T-helper 2 cell treated with Interferon-gamma antibody and Interleukin-4, amounts not matched to agents 5 μg/mL and 100 μg/mL, for 36 hours (primary cell): ENCODE data around the gene NKX6-2.
"Not testable (repeated sequence)": the region's sequence is repeated elsewhere in the genome, so short reads cannot be mapped to it uniquely, and the experiment has no call there.

Source experiments
- DNase-seq: peaks from one replicate; pipeline ENCODE4 v3.0.0; 2021; ENCODE audit warnings: low spot score
- H3K27ac Mint-ChIP-seq: one replicate; pipeline ENCODE4 v1.8.0; 2021; ENCODE audit warnings: mild to moderate bottlenecking, mixed read lengths
- H3K27me3 Mint-ChIP-seq: one replicate; pipeline ENCODE4 v1.8.0; 2021; ENCODE audit warnings: low read depth, mixed read lengths
- H3K36me3 Mint-ChIP-seq: one replicate; pipeline ENCODE4 v1.8.0; 2021; ENCODE audit warnings: low read depth, mixed read lengths
- H3K4me1 Mint-ChIP-seq: one replicate; pipeline ENCODE4 v1.8.0; 2021; ENCODE audit warnings: low read depth, mixed read lengths
- H3K4me3 Mint-ChIP-seq: one replicate; pipeline ENCODE4 v1.8.0; 2022; ENCODE audit warnings: mild to moderate bottlenecking, moderate library complexity, mixed read lengths
- H3K9me3 Mint-ChIP-seq: one replicate; pipeline ENCODE4 v1.8.0; 2021; ENCODE audit warnings: mixed read lengths

NKX6-2 gene

DNA sequence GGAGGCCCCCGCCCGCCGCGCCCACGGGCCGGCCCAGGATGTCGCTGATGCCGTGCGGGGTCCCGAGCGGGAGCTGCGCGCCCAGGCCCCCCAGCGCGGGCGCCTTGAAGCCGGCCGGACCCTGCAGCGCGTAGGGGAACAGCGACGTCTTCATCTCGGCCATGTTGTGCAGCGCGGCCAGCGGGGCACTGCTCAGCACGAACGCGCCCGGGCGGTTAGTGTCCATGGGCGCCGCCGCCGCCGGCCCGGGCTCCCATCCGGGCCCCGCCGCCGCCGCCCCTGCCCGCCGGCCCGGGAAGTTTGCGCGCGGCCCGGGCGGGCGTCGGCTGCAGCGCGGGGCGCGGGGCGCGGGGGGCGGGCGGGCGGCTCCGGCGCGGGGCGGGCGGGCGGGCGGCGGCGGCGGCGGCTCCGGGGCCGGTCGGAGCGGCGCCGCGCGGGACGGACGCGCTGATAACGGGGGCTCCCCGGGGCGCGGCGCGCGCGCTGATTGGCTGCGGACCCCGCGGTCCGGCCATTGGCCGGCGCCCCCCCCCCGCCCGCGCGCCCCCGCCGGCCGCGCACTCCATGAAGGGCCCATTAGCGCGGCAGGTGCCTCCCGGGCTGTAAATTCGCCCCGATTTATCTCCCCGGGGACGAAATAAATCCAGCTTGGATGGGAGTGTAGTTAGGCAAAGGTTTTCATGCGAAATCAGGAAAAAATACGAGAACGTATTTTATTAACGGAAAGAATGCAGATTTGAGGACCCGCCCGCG lies at the start of gene NKX6-2:
Gene NKX6-2 (minus strand): TSS at position 425 of the 753 bp plus-strand sequence. CDS start 199 bp downstream, at position 226.
- H3K27ac Mint-ChIP-seq: no peak within 1 kb of the TSS
- H3K36me3 Mint-ChIP-seq: peaks cover 7% of the 10 kb centered on the region
- H3K4me3 Mint-ChIP-seq: no peak within 1 kb of the TSS
- no peak for DNase-seq
- H3K9me3 Mint-ChIP-seq: no peaks in the 10 kb centered on the region
- peaks cover 27% of the 10 kb centered on the region for H3K27me3 Mint-ChIP-seq
- no peaks in the 10 kb centered on the region for H3K4me1 Mint-ChIP-seq

DNA sequence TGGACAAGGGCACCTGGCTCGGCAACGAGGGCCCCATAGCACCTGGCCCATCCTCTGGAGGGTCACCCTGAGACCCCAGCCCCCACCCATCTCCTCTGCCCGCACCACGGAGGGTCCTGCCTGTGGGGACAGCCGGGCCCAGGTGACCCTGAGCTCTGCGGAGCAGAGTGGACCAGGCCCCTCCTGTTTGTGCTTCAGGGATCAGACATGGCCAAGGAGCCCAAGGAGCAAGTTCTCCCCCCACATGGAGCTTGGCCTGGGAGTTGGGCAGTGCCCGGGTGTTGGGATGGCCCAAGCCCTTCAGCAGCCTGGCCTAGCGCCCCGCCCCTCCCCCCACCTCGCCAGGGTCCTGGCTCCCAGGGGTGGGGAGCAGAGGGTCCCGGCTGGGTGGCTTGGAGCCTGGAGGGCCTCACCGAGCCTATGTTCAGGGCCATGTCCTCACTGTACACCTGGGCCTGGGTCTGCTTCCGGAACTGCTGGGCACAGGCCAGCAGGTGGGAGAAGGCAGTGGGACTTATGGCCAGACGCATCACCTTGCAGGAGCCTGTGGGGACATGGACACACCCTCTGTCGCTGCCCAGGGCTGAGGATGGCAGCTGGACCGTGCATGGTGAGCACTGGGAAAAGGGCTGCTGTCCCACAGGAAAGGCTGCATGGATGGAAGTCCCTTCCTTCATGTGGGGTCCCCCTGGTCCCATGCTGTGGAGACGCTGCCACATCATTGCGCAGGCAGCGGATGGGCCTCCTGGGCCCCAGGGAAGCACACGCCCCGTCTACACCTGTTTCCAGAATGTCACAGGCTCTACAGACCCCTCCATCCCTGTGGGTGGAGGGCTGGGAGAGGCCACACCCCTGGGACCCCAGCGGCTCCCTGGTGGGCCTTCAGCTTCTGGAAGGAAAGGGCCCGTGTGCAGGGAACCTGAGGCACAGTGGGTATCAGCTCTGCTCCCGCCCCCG lies 49.2 kb upstream of the NKX6-2 start:
- Mint-ChIP-seq H3K4me1 (no peaks in the 10 kb centered on the region), H3K27ac (no peak overlapping the region), H3K4me3 (no peak overlapping the region), H3K36me3 (no peaks in the 10 kb centered on the region), H3K27me3 (no peaks in the 10 kb centered on the region), H3K9me3 (no peaks in the 10 kb centered on the region)
- no peak for DNase-seq

DNA sequence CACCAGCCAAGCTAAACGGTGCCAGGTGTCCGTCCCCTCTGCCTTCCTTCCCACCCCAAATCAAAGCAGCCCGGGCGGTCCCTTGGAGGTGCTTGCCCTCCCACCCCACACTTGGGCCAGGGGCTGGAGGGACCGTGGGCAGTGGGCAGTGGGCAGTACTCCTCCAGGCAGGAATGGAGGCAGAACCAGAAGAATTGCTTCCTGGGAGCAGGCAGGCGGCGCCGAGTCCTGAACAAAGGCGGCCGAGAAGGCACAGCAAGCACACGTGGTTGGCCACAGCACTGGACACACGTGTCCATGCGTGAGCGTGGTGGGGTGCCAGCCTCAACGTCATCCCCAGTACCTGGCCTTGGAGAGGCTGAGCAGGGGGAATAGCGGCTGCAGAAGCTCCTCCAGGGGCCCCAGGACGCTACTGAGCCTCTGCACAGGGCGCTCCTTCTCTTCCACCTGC lies 48.4 kb upstream of the NKX6-2 start:
- no peaks in the 10 kb centered on the region for H3K4me1 Mint-ChIP-seq
- H3K9me3 Mint-ChIP-seq: no peaks in the 10 kb centered on the region
- H3K36me3 Mint-ChIP-seq: no peaks in the 10 kb centered on the region
- no peaks in the 10 kb centered on the region for H3K27me3 Mint-ChIP-seq
- no peak overlapping the region for H3K4me3 Mint-ChIP-seq
- no peak overlapping the region for H3K27ac Mint-ChIP-seq
- no peak for DNase-seq

DNA sequence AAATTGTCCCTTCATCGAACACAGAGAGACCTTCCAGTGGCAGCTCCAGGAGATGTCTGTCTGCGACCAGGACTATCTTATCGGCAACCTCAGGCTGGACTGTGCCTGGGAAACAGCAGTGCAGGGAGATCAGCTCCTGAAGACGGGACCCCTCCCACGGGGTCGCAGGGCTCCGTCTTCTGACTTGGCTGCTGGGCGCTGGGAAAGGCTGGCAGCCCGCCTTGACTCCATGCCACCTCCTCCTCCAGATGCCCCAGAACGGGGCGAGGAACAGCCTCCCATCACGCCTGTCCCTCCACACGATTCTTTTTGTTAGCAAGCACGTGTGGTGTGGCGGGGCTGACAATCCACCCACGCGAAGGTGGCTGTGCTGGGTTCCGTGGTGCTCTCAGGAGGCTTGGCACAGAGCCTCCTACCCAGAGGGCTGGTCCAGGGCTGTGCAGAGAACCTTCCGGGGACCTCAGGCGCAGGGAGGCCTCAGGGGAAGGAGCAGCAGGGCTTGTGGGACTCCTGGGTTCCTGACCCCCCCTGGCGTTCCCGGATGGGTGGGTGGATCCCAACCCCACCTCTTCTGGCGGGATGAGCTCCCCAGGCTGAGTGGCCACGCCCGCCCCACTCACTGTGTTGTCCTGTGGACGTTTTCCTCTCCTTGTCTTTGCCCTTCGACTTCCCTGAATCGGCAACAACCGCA lies 47.6 kb upstream of the NKX6-2 start:
- no peaks in the 10 kb centered on the region for H3K36me3 Mint-ChIP-seq
- no peaks in the 10 kb centered on the region for H3K4me1 Mint-ChIP-seq
- DNase-seq: no peak
- H3K27me3 Mint-ChIP-seq: no peaks in the 10 kb centered on the region
- H3K4me3 Mint-ChIP-seq: no peak overlapping the region
- H3K9me3 Mint-ChIP-seq: no peaks in the 10 kb centered on the region
- no peak overlapping the region for H3K27ac Mint-ChIP-seq

DNA sequence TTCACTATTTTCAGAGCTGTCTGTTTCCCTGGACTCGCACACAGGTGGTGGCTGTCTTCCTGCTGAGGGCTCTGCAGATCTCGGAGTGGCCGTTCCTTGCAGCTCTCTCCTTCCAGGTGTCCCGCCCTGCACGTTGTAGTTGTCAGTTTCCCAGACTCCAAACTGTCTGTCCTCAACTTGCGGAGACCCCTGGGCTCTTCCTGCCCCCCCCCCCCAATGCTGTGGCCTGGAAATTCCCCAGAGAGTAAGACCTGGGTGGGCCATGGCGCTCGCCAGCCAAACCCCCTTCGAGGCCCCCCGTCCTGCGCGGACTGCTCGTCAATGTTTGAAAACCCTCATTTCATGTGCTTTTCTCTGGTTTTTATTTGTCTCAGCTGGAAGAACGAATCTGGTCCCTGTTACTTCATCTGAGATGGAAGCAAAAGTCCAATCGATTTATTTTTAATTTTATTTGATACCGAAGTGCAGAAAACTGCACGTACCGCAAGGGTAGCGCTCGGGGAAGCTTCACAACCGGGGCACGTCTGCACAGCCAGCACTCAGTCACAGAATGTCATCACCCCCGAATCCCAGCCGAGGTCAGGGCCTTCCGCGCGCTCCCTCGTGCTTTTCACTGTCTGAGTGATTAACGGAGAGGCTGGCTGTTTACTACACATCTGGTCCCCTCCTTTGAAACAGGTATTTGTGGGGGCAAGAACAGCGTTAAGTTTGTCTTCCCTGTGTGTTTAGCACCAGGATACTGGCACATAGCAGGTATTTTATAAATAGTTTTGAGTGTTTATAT lies 46.4 kb upstream of the NKX6-2 start:
- Mint-ChIP-seq H3K4me1 (no peaks in the 10 kb centered on the region), H3K36me3 (peaks cover 2% of the 10 kb centered on the region), H3K27ac (no peak overlapping the region), H3K27me3 (no peaks in the 10 kb centered on the region), H3K4me3 (no peak overlapping the region), H3K9me3 (peaks cover 9% of the 10 kb centered on the region)
- no peak for DNase-seq

DNA sequence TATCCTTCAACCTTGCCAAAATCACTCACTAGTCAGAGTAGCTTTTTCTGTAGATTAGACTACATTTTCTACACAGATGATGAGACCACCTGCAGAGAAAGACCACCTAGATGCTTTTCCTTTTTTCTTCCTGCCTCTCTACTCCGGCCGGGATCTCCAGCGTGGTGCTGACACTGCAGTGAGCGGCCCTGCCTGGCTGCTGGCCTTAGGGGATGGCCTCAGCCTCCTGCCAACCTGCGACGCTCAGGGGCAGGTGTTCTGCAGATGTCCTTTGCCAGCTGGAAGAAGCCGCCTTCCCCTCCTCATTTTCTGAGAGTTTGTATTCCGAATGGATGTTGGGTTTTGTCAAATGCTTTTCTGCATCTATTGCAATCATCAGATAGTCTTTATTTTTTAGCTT lies 43.5 kb upstream of the NKX6-2 start:
- peaks cover 9% of the 10 kb centered on the region for H3K9me3 Mint-ChIP-seq
- no peaks in the 10 kb centered on the region for H3K27me3 Mint-ChIP-seq
- peaks cover 2% of the 10 kb centered on the region for H3K36me3 Mint-ChIP-seq
- DNase-seq: no peak
- H3K4me3 Mint-ChIP-seq: no peak overlapping the region
- H3K4me1 Mint-ChIP-seq: no peaks in the 10 kb centered on the region
- H3K27ac Mint-ChIP-seq: no peak overlapping the region

DNA sequence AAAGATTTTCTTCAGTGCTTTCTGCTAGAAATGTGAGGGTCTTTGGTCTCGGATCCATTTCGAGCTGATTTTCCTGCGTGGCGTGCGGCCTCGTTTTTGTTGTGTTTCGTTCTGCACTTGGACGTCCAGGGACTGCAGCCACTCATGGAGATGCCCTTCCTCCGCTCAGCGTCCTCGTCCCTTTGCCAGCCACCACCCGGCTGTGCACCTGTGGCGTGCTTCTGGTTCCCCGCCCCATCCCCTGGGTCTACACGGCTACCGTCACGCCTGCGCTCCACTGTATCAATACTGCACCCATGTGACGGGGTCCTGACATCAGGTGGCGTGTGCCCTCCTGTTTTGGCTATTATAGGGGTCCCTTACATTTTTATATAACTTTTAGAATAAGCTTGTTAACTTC lies 42.7 kb upstream of the NKX6-2 start:
- no peak overlapping the region for H3K4me3 Mint-ChIP-seq
- H3K4me1 Mint-ChIP-seq: no peaks in the 10 kb centered on the region
- H3K27ac Mint-ChIP-seq: no peak overlapping the region
- peaks cover 9% of the 10 kb centered on the region for H3K9me3 Mint-ChIP-seq
- no peak for DNase-seq
- H3K27me3 Mint-ChIP-seq: no peaks in the 10 kb centered on the region
- peaks cover 2% of the 10 kb centered on the region for H3K36me3 Mint-ChIP-seq

DNA sequence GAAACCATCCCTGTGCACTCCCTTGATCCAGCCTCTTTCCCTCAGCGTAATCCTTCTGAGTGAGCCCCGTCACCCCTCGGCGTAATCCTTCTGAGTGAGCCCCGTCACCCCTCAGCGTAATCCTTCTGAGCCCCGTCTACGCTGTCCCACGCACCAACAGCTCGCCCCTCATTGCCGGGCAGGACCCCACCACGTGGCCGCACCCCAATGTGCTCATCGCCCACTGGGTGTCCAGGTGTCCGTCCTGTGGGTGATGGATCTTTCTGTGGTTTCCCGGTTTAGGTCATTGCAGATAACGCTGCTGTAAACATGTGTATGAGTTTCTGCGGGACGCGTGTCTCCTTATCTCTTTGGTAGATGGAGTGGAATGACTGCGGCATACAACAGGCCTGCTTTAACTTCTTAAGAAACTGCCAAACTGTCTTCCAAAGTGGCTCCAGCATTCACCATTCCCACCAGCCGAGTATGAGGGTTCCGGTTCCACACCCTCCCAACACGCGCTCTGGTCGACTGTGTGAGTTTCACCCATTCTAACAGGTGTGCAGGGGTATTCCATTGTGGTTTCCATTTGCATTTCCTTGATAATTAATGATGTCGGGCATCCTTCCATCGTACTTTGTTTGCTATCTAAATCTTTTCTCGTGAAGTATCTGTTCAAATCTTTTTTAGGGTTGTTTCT lies 42.1 kb upstream of the NKX6-2 start:
- Mint-ChIP-seq H3K9me3 (peaks cover 9% of the 10 kb centered on the region), H3K4me1 (no peaks in the 10 kb centered on the region)

DNA sequence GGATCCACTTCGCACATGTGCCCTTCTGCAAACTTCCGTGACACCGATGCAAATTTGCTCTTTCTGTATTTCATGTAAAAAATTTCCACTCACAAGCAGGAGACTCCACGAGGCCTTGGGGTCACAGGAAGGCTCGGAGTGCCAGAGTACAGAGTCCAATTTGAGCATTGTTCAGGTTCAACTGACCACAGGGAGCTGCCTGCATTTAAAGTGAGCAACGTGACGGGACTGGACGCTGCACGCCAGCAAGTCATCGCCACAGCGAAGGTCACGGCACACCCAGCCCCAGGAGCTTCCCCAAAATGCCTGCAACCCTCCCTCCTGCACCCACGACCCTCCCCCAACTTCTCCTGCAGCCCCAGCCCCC lies 41.5 kb upstream of the NKX6-2 start:
- Mint-ChIP-seq H3K4me1 (no peaks in the 10 kb centered on the region), H3K36me3 (peaks cover 2% of the 10 kb centered on the region), H3K27ac (no peak overlapping the region), H3K27me3 (no peaks in the 10 kb centered on the region), H3K9me3 (peaks cover 9% of the 10 kb centered on the region), H3K4me3 (no peak overlapping the region)
- no peak for DNase-seq

More for the DNA sequence above, 42.1 kb upstream of the NKX6-2 start:
- Mint-ChIP-seq H3K27ac (no peak overlapping the region), H3K27me3 (no peaks in the 10 kb centered on the region), H3K36me3 (peaks cover 2% of the 10 kb centered on the region), H3K4me3 (no peak overlapping the region)
- DNase-seq: no peak

DNA sequence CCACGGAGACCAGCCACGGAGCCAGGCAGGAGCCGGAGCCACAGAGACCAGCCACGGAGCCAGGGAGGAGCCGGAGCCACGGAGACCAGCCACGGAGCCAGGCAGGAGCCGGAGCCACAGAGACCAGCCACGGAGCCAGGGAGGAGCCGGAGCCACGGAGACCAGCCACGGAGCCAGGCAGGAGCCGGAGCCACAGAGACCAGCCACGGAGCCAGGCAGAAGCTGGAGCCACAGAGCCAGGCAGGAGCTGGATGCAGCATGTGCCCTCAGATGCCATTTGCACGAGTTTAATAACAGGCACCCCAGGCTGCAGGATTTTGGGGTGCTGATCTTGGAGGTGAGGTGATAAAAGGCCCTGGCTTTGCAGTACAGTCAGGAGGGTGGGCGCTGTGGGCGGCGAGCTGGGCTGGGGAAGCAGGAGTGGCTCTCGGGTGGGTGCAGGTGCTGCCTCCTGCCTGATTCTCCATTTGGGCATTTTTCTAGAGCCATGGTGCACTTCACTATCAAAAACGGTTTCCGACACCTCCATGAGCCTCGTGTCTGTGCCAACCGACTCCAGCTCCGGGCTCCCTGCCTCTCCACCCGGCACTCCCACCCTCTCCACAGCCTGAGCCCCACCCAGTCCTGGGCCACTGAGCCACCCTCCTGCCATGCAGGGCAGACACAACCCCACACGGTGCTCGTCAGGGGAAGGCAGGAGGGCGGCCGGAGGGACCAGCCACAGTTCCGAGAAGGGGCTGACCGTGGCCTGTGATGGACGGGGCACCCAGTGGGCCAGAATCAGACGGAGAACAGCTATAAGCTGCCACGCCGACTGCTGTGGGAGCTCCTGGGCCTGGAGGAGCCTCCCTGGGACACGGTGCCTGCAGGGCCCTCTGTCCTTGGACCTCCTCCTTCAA lies 40.8 kb upstream of the NKX6-2 start:
- peaks cover 2% of the 10 kb centered on the region for H3K36me3 Mint-ChIP-seq
- no peaks in the 10 kb centered on the region for H3K4me1 Mint-ChIP-seq
- H3K4me3 Mint-ChIP-seq: no peak overlapping the region
- peaks cover 9% of the 10 kb centered on the region for H3K9me3 Mint-ChIP-seq
- no peaks in the 10 kb centered on the region for H3K27me3 Mint-ChIP-seq
- no peak overlapping the region for H3K27ac Mint-ChIP-seq
- DNase-seq: no peak

DNA sequence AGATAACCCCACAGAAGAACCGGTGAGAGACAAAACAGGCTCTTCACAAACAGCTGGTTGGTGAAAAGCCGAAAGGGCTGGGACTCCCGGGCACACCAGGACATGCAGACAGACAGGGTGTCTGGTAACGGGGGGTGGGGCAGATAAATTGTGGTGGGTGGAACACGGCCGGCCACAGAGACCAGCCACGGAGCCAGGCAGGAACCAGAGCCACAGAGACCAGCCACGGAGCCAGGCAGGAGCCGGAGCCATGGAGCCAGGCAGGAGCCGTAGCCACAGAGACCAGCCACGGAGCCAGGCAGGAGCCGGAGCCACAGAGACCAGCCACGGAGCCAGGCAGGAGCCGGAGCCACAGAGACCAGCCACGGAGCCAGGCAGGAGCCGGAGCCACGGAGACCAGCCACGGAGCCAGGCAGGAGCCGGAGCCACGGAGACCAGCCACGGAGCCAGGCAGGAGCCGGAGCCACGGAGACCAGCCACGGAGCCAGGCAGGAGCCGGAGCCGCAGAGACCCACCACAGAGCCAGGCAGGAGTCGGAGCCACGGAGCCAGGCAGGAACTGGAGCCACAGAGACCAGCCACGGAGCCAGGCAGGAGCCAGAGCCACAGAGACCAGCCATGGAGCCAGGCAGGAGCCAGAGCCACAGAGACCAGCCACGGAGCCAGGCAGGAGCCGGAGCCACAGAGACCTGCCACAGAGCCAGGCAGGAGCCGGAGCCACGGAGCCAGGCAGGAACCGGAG lies 40.0 kb upstream of the NKX6-2 start:
- H3K27me3 Mint-ChIP-seq, H3K27ac Mint-ChIP-seq, H3K9me3 Mint-ChIP-seq, H3K36me3 Mint-ChIP-seq, H3K4me3 Mint-ChIP-seq, H3K4me1 Mint-ChIP-seq, DNase-seq: not testable (repeated sequence)

DNA sequence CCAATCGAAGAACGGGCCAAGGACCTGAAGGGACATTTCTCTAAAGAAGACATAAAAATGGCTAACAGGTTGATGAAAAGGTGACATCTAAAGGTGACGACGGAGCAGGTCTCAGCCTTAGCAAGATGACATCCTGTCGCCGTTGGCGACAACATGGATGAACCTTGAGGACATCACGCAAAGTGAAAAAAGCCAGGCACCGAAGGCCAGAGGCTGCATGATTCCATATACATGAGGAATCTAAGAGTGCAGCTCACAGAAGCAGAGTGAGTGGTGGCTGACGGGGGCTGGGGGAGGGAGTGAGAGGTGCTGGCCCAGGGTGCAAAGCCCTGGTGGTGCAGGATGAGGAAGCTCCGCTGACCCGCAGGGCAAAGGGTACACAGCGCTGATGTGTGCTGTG lies 34.1 kb upstream of the NKX6-2 start:
- no peak overlapping the region for H3K27ac Mint-ChIP-seq
- no peaks in the 10 kb centered on the region for H3K36me3 Mint-ChIP-seq
- no peaks in the 10 kb centered on the region for H3K9me3 Mint-ChIP-seq
- no peak for DNase-seq
- H3K27me3 Mint-ChIP-seq: no peaks in the 10 kb centered on the region
- no peaks in the 10 kb centered on the region for H3K4me1 Mint-ChIP-seq
- H3K4me3 Mint-ChIP-seq: no peak overlapping the region
